ENCODE measurements around the gene ZBTB20.

ZBTB20 gene

DNA sequence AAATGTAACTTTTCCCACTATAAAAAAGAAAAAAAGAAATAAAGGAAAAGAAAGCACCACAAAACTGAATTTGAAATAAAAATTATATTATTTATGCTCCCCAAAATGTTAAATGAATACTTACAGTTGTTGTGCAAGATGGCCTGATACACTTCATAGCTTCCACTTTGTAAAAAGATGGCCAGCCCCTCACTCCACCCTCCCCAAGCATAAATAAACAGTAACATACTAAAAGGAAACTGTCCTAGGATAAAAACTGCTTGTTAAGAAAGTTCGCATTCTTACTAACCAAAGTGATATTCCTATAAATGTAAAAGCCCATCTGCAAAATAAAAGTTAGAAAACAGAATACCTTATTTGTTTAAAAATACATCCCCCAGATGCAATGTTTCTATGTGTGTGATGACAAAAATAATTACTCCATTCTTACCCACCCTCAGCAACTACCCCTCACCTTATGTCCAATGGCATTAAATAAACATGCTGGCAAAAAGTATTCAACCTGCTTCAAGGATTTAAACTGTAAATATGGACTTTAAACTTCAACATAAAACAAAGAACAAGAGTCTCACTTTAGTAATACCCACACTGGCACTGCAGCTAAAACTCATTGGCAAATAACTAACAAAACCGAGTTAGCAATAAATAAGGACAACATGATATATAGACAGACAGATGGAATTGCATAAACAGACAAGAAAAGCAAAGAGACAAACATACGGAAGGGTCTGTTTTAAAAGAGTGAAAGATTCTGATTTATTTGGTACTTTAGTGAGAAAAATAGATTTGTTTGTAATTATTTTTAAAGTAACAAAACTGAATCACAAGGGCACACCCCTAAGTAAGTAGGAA lies 47.7 kb downstream of the ZBTB20 start (continued):
- TF ChIP-seq, protein P1, sequence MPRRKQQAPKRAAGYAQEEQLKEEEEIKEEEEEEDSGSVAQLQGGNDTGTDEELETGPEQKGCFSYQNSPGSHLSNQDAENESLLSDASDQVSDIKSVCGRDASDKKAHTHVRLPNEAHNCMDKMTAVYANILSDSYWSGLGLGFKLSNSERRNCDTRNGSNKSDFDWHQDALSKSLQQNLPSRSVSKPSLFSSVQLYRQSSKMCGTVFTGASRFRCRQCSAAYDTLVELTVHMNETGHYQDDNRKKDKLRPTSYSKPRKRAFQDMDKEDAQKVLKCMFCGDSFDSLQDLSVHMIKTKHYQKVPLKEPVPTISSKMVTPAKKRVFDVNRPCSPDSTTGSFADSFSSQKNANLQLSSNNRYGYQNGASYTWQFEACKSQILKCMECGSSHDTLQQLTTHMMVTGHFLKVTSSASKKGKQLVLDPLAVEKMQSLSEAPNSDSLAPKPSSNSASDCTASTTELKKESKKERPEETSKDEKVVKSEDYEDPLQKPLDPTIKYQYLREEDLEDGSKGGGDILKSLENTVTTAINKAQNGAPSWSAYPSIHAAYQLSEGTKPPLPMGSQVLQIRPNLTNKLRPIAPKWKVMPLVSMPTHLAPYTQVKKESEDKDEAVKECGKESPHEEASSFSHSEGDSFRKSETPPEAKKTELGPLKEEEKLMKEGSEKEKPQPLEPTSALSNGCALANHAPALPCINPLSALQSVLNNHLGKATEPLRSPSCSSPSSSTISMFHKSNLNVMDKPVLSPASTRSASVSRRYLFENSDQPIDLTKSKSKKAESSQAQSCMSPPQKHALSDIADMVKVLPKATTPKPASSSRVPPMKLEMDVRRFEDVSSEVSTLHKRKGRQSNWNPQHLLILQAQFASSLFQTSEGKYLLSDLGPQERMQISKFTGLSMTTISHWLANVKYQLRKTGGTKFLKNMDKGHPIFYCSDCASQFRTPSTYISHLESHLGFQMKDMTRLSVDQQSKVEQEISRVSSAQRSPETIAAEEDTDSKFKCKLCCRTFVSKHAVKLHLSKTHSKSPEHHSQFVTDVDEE (CRISPR knock-in tag; IDR thresholded peaks at IDR 0.05), result no peak
- TF ChIP-seq ISL1 (CRISPR knock-in tag; IDR thresholded peaks at IDR 0.05) (no peak), GLIS3 (CRISPR knock-in tag; IDR thresholded peaks at IDR 0.05) (no peak), ESRRG (CRISPR knock-in tag; IDR thresholded peaks at IDR 0.05) (no peak), ZFP30 (CRISPR knock-in tag; IDR thresholded peaks at IDR 0.05) (no peak), TCF4 (CRISPR knock-in tag; IDR thresholded peaks at IDR 0.05; ENCODE audit: borderline replicate concordance) (no peak), SNAI2 (CRISPR knock-in tag; IDR thresholded peaks at IDR 0.05) (no peak)

DNA sequence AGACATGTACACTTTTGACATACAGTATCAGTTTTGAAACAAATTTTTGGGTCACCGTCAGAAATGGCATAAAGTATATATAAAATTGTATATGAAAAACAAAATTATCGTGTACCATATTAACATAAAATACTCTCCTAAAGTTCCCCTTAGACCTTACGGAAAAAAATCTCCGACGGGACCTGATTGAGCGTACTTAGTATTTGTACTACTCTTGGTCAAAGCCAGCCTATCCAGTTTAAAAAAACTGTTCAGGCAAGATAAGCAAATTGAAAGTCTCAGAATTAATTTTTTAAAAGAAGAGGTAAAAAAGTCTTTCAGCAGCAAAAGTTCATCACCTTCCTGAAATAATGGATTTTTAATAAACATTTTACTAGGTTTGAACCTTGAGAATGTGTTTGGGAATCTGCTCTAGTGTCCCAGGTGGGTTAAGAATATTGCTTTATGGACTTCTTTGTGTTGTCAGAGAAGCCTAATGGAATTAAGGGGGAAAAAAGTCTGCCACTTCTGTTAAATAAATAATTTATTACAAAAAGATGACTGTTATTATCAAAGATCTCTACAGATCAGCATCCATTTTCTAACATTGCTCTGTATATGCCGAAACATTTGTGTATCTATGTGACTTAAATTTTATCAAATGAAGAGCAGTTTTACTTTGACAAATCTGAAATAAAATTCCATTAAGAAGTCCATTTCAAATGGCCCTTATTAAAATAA lies 48.6 kb downstream of the ZBTB20 start:
- TF ChIP-seq TCF4 (CRISPR knock-in tag; IDR thresholded peaks at IDR 0.05; ENCODE audit: borderline replicate concordance), result no peak
- no peak for TF ChIP-seq CSDC2 (CRISPR knock-in tag; IDR thresholded peaks at IDR 0.05)
- TF ChIP-seq, protein P2, sequence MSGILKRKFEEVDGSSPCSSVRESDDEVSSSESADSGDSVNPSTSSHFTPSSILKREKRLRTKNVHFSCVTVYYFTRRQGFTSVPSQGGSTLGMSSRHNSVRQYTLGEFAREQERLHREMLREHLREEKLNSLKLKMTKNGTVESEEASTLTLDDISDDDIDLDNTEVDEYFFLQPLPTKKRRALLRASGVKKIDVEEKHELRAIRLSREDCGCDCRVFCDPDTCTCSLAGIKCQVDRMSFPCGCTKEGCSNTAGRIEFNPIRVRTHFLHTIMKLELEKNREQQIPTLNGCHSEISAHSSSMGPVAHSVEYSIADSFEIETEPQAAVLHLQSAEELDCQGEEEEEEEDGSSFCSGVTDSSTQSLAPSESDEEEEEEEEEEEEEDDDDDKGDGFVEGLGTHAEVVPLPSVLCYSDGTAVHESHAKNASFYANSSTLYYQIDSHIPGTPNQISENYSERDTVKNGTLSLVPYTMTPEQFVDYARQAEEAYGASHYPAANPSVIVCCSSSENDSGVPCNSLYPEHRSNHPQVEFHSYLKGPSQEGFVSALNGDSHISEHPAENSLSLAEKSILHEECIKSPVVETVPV (CRISPR knock-in tag; IDR thresholded peaks at IDR 0.05), result no peak
- no peak for TF ChIP-seq OSR1 (CRISPR knock-in tag; IDR thresholded peaks at IDR 0.05)
- no peak for TF ChIP-seq PPARA (CRISPR knock-in tag; IDR thresholded peaks at IDR 0.05; ENCODE audit: borderline replicate concordance)
- TF ChIP-seq, protein P3, sequence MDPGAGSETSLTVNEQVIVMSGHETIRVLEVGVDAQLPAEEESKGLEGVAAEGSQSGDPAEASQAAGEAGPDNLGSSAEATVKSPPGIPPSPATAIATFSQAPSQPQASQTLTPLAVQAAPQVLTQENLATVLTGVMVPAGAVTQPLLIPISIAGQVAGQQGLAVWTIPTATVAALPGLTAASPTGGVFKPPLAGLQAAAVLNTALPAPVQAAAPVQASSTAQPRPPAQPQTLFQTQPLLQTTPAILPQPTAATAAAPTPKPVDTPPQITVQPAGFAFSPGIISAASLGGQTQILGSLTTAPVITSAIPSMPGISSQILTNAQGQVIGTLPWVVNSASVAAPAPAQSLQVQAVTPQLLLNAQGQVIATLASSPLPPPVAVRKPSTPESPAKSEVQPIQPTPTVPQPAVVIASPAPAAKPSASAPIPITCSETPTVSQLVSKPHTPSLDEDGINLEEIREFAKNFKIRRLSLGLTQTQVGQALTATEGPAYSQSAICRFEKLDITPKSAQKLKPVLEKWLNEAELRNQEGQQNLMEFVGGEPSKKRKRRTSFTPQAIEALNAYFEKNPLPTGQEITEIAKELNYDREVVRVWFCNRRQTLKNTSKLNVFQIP (CRISPR knock-in tag; IDR thresholded peaks at IDR 0.05; ENCODE audit: borderline replicate concordance, low read depth), result no peak
- no peak for TF ChIP-seq GLIS3 (CRISPR knock-in tag; IDR thresholded peaks at IDR 0.05)
- no peak for TF ChIP-seq ZC3H10 (CRISPR knock-in tag; IDR thresholded peaks at IDR 0.05)
- TF ChIP-seq, protein P4, sequence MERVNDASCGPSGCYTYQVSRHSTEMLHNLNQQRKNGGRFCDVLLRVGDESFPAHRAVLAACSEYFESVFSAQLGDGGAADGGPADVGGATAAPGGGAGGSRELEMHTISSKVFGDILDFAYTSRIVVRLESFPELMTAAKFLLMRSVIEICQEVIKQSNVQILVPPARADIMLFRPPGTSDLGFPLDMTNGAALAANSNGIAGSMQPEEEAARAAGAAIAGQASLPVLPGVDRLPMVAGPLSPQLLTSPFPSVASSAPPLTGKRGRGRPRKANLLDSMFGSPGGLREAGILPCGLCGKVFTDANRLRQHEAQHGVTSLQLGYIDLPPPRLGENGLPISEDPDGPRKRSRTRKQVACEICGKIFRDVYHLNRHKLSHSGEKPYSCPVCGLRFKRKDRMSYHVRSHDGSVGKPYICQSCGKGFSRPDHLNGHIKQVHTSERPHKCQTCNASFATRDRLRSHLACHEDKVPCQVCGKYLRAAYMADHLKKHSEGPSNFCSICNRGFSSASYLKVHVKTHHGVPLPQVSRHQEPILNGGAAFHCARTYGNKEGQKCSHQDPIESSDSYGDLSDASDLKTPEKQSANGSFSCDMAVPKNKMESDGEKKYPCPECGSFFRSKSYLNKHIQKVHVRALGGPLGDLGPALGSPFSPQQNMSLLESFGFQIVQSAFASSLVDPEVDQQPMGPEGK (CRISPR knock-in tag; IDR thresholded peaks at IDR 0.05; ENCODE audit: borderline replicate concordance), result no peak
- TF ChIP-seq ZFP30 (CRISPR knock-in tag; IDR thresholded peaks at IDR 0.05), result no peak
- TF ChIP-seq ARNTL (CRISPR knock-in tag; IDR thresholded peaks at IDR 0.05; ENCODE audit: borderline replicate concordance, low read depth), result no peak
- TF ChIP-seq ISL1 (CRISPR knock-in tag; IDR thresholded peaks at IDR 0.05), result no peak
- no peak for TF ChIP-seq ZNF70 (CRISPR knock-in tag; IDR thresholded peaks at IDR 0.05)
- TF ChIP-seq, protein P1 (CRISPR knock-in tag; IDR thresholded peaks at IDR 0.05), result no peak
- no peak for TF ChIP-seq SNAI2 (CRISPR knock-in tag; IDR thresholded peaks at IDR 0.05)
- no peak for TF ChIP-seq BACH2 (CRISPR knock-in tag; IDR thresholded peaks at IDR 0.05; ENCODE audit: borderline replicate concordance)
- no peak for TF ChIP-seq ZNF565 (CRISPR knock-in tag; conservative IDR thresholded peaks at IDR 0.05; ENCODE audit: low read depth)
- no peak for ATAC-seq

Data from SK-N-SH treated with all-trans-retinoic acid at 6 μM for 48 hours (cell line).